Astrocyte of the cerebellum (primary cell): ENCODE data around the gene P2RX1.
"Not testable (repeated sequence)": the region's sequence is repeated elsewhere in the genome, so short reads cannot be mapped to it uniquely, and the experiment has no call there.

Experiments
- DNase-seq: peaks from one replicate; pipeline ENCODE4 v3.0.0-alpha.2; 2011; ENCODE audit warnings: low read depth
- H3K4me3 ChIP-seq: 2 replicates; pipeline ENCODE4 v1.5.1; 2011; ENCODE audit warnings: mild to moderate bottlenecking, low read depth, low read length, moderate library complexity
- in situ Hi-C: cut with HindIII; loops from 2 replicates; pipeline ENCODE4 v1.10.0; 2017; ENCODE audit warnings: low sequenced_read_pairs
- TF ChIP-seq, protein P1 (sequence below): IDR thresholded peaks from 2 replicates; pipeline ENCODE4 v1.5.1; 2012; ENCODE audit warnings: low read length, low read depth, moderate library complexity, mild to moderate bottlenecking; ENCODE audit errors: missing control alignments

P2RX1 gene

DNA sequence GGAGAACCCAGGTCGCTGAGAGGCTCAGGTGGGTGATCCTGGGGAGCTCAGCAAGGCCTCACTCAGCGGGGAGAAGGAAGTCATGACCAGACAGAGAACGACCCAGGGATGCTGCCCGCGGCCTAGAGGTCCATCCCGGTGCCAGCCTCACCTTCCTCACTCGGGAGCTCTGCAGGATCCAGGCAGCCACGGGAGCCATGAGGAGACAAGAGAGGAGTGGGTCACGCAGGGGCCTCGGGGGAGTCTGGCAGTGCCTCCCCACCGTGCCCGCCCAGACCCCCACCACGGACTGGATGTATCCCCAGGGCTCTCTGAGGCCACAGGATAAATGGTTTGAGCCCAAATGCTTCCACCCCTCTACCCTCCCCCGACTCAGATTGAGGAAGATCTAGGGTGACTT is 37.3 kb upstream of the P2RX1 start:
- TF ChIP-seq, protein P1, sequence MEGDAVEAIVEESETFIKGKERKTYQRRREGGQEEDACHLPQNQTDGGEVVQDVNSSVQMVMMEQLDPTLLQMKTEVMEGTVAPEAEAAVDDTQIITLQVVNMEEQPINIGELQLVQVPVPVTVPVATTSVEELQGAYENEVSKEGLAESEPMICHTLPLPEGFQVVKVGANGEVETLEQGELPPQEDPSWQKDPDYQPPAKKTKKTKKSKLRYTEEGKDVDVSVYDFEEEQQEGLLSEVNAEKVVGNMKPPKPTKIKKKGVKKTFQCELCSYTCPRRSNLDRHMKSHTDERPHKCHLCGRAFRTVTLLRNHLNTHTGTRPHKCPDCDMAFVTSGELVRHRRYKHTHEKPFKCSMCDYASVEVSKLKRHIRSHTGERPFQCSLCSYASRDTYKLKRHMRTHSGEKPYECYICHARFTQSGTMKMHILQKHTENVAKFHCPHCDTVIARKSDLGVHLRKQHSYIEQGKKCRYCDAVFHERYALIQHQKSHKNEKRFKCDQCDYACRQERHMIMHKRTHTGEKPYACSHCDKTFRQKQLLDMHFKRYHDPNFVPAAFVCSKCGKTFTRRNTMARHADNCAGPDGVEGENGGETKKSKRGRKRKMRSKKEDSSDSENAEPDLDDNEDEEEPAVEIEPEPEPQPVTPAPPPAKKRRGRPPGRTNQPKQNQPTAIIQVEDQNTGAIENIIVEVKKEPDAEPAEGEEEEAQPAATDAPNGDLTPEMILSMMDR, result no peak
- in situ Hi-C loops, result no loop called here
- no peak for DNase-seq
- no peak overlapping the region for H3K4me3 ChIP-seq

DNA sequence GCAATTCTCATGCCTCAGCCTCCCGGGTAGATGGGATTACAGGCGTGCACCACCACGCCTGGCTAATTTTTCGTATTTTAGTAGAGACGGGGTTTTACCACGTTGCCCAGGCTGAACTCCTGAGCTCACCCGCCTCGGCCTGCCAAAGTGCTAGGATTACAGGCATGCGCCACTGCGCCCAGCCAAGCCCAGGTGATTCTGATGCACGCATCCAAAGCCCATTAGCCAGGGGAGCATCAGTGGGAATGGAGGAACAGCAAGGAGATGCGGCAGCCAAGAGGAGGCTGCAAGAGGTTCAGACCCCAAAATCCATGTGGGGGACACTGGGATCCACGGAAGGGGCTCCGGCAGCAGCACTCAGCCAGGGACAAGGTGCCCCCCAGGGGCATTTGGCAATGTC is 35.9 kb upstream of the P2RX1 start:
- in situ Hi-C loops, result no loop called here
- TF ChIP-seq, protein P1, result no peak
- H3K4me3 ChIP-seq, result no peak overlapping the region
- DNase-seq, result no peak

DNA sequence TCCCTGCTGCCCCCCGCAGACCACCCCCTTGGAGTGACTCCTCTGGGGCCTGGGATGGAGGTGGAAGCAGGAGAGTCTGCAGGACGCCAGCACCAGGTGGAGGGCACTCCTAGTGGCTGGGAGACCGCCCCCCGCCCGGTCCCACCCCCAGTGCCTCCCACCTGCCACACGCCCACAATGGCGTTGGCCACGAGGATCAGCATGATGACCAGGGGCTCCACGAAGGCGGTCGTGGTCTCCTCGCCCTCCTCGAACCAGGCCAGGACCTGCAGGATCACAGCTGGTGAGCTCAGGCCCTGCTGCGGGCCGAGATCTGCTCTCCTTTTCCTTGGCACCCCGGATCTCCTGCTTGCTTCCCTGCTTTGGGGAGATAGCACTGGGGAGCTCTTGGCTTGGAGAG is 35.2 kb upstream of the P2RX1 start:
- H3K4me3 ChIP-seq, result no peak overlapping the region
- in situ Hi-C loops, result no loop called here
- DNase-seq, result no peak
- TF ChIP-seq, protein P1, result no peak

DNA sequence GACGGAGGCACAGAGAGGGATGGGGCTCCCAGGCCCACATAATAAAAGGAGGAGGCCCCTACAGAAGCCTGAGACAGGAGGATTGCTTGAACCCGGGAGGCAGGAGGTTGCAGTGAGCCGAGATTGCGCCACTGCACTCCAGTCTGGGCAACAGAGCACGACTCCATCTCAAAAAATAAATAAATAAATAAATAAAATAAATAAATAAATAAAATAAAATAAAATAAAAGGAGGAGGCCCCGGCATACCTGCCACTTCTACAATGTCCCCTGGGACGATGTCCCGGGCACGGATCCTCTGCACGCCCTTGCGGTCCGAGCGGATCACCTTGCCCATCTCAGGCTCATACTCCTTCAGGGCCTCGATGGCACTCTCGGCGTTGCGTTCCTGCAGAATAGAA is 34.7 kb upstream of the P2RX1 start:
- TF ChIP-seq, protein P1, result no peak
- in situ Hi-C loops, result no loop called here
- DNase-seq, result no peak

DNA sequence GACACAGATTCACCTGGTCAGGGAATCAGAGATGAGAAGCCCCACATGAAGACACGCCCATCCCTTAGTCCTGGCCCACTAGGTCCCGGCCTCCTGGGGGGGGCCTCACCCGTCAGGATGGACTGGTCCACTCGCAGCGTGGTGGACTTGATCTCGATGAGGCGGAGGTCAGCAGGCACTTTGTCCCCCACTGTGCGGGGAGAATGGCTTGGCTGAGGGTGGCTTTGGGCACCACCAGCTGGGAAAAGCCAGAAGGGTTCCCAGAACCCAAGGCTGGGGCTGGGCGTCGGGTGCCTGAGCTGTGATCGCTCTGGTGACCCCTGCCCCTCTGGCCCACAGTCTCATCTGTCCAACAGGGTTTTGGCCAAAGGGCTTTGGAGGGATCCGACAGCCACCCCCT is 34.3 kb upstream of the P2RX1 start:
- in situ Hi-C loops, result no loop called here
- TF ChIP-seq, protein P1, result no peak
- DNase-seq, result no peak
- H3K4me3 ChIP-seq, result no peak overlapping the region

More for the DNA sequence above, 34.7 kb upstream of the P2RX1 start:
- H3K4me3 ChIP-seq, result no peak overlapping the region

DNA sequence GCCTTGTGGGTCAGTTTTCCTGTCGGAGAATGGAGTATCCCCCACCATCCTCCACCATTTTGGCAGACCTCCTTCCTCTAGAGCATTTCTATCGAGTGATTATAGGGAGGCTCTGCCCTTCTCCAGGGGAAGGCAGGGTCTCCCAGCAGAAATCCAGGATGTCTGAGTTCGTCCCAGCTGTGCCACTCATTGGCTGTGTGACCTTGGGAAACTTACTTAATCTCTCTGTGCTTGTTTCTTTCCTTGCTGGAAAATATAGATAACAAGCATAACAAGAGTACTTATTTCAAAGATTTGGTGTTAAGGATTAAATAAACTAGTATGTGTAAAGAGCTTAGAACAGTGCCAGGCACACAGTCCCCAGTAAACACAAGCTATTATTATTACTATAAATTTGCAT is 33.2 kb upstream of the P2RX1 start:
- TF ChIP-seq, protein P1, result no peak
- H3K4me3 ChIP-seq, result no peak overlapping the region
- in situ Hi-C loops, result no loop called here
- no peak for DNase-seq

DNA sequence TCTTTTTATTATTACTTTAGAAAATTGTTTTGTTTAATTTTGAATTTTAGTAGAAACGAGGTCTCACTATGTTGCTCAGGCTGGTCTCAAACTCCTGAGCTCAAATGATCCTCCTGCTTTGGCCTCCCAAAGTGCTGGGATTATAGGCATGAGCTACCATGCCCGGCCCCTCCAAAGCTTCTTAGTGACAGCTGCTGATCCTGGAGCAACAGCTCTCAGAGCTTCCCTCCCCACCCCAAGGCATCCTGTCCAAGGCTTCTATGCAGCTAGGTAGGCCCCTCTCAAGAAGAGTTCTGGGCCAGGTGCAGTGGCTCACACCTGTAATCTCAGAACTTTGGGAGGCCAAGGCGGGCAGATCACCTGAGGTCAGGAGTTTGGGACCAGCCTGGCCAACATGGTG is 32.3 kb upstream of the P2RX1 start:
- in situ Hi-C loops, H3K4me3 ChIP-seq, DNase-seq: not testable (repeated sequence)
